Measurements from ENCODE around the gene GPR150.

Gene GPR150

DNA sequence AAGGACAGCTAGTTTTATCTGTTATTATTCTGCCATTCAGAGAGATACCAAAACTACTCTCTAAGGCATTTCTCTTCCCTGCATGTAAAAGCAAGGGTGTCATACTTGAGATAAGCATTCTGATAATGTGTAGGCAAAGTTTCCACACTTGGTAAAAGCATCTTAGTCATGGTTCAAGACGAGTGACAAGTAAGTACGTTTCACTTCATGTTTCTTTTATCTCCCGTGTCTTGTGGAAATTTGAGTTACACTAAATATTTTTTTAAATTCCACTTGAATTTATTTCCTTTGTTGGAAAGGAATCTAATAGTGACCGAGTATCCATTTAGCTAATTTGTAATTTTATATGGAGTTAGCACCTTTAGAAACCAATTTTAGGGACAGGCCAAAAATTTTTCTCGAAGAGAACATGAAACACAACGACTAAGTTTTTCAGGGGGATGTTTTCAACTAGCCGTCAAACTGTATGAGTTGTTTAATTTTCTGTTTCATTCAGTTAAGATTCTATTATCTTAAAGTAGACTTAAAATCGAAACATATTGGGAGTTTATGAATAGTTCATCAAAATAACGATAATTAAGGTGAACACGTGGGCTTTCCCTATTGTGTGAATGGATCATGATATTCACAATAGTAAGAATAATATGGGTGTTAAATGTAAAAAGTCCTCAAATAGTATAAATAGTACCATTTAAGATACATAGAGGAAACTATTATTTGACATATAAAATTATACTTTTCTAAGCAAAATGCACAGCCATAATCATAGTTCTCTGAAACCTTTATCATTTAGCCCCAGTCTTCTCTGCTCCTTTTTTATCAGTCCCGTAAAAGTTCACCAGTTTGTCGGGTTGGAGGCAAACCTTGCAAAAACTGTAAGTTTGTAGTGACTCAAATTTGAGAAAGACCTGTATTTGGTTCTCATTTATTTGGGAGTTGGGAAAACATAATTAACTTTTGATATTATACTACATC is 28.3 kb downstream of the GPR150 start:
- DNase-seq (ENCODE audit: low read depth): peak; percentile 24
- TF ChIP-seq, protein P1, sequence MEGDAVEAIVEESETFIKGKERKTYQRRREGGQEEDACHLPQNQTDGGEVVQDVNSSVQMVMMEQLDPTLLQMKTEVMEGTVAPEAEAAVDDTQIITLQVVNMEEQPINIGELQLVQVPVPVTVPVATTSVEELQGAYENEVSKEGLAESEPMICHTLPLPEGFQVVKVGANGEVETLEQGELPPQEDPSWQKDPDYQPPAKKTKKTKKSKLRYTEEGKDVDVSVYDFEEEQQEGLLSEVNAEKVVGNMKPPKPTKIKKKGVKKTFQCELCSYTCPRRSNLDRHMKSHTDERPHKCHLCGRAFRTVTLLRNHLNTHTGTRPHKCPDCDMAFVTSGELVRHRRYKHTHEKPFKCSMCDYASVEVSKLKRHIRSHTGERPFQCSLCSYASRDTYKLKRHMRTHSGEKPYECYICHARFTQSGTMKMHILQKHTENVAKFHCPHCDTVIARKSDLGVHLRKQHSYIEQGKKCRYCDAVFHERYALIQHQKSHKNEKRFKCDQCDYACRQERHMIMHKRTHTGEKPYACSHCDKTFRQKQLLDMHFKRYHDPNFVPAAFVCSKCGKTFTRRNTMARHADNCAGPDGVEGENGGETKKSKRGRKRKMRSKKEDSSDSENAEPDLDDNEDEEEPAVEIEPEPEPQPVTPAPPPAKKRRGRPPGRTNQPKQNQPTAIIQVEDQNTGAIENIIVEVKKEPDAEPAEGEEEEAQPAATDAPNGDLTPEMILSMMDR (IDR thresholded peaks at IDR 0.05; ENCODE audit: low read length, missing control alignments): no peak
- no peak overlapping the region for H3K4me3 ChIP-seq (replicated peaks; ENCODE audit: low read depth, low read length)

DNA sequence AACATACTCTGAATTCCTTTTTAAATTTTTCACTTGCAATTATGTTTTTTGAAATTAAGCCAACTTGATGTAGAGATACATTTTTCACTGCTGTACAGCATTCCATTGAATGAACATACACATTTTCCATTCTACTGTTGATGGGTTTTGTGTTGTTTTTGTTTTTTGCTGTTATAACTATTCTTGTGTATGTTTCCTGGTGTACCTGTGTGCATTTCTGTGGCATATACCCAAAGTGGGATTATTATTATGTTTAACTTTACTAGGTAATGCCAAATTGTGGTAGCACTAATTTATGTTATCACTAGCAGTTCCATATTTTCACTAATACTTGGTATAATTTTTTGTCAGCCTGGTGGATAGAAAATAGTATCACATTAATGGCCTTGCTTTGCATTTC is 29.4 kb downstream of the GPR150 start:
- no peak for DNase-seq (ENCODE audit: low read depth)
- TF ChIP-seq, protein P1 (IDR thresholded peaks at IDR 0.05; ENCODE audit: low read length, missing control alignments): no peak
- H3K4me3 ChIP-seq (replicated peaks; ENCODE audit: low read depth, low read length): no peak overlapping the region

DNA sequence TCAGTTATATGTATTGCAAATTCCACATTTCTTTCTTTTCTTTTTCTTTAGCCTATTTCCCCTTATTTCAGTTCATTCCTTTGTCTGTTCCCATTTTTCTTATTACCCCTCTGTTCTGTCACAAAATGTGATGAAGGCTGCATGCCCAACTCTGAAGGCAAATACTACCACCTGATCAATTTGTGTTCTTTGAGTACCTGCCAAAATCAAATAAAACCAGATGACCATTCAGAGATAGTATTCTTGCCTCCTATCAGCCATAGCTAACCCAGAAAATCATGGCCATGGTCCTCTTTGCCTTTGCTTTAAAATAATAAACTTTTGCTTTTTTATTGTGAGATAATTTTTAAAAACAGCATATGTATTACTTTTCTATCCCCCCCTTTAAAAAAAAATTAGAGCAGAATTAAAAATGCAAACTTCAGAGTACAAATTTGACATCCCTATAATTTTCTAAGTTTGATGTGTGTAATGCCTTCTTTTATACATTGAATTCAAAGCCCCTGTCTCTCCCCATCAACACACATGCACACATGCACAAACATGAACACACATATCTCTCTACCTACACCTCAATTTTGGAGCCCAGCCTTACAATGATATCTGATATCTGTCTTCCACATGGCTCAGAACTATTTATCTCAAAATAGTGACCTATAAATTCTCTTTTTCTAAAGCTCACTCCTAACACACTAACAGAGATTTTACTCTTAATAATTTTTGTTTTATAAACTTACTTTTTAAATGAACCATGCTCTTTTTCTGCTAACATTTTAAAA is 30.1 kb downstream of the GPR150 start:
- no peak overlapping the region for H3K4me3 ChIP-seq (replicated peaks; ENCODE audit: low read depth, low read length)
- TF ChIP-seq, protein P1 (IDR thresholded peaks at IDR 0.05; ENCODE audit: low read length, missing control alignments): no peak
- no peak for DNase-seq (ENCODE audit: low read depth)

DNA sequence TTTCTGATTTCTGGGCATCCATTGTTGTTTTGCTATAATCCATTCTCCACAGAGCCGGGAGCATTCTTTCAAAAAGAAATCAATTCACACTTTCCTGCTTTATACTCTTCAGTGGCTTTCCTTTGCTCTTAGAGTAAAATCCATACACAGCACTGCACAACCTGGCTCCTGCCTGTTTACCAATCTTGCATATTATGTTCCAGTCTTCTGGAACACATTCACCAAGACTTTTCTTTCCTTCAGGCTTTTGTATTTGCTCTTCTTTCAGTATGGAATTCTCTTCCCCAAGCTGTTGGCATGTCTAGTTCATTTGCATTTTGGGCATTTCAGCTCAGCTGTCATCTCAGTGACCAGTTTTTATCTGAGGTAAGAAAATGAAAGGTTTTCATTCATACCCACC is 33.0 kb downstream of the GPR150 start:
- H3K4me3 ChIP-seq (replicated peaks; ENCODE audit: low read depth, low read length): no peak overlapping the region
- TF ChIP-seq, protein P1 (IDR thresholded peaks at IDR 0.05; ENCODE audit: low read length, missing control alignments): no peak

DNA sequence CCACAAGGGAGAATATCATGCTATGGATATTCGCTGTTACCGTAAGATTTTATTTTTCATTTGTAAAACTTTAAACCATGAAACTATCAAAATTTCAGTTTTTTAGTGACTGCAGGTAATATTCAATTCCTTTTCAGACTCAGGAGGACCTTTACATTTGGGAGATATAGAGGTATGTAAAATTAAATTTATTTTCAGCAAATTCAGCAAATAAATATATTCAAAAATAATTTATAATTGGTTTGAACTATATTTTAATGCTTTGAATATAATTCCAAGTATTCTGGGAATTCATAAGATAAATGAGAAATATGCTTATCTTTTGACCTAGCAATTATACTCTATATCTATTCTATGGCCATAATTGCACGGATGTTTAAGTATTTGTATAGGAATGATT is 34.3 kb downstream of the GPR150 start:
- no peak for DNase-seq (ENCODE audit: low read depth)
- TF ChIP-seq, protein P1 (IDR thresholded peaks at IDR 0.05; ENCODE audit: low read length, missing control alignments): no peak
- no peak overlapping the region for H3K4me3 ChIP-seq (replicated peaks; ENCODE audit: low read depth, low read length)

More for the DNA sequence above, 33.0 kb downstream of the GPR150 start:
- no peak for DNase-seq (ENCODE audit: low read depth)

DNA sequence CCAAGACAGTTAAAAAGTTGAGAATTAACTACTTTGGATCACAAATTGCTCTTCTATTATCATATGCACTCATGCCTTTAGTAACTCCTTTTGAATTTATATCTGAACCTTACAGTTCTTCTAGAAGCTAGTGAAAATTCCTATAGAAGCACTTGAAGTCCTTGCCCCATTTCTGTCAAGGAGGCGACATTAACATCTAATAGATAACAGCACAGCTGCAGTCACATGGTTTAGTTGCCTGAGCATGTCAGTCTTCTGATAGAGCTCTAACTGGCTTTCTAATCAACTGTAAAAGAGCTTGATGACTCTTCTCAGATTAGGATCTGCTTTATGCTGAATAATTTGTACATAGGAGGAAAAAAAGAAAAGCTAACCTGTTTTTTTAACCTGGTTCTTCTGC is 35.7 kb downstream of the GPR150 start:
- no peak for DNase-seq (ENCODE audit: low read depth)
- no peak overlapping the region for H3K4me3 ChIP-seq (replicated peaks; ENCODE audit: low read depth, low read length)
- TF ChIP-seq, protein P1 (IDR thresholded peaks at IDR 0.05; ENCODE audit: low read length, missing control alignments): no peak

All from fibroblast of pulmonary artery (primary cell).